HG02840 (cell line): ENCODE measurements around the gene ZDHHC19.
"Not testable (repeated sequence)": the region's sequence is repeated elsewhere in the genome, so short reads cannot be mapped to it uniquely, and the experiment has no call there.

Experiments
- ATAC-seq: cut with Tn5 transposase; IDR thresholded peaks from one replicate; pipeline ENCODE4 v1.9.1; 2021; ENCODE audit warnings: mild to moderate bottlenecking, moderate library complexity, moderate number of reproducible peaks; ENCODE audit not compliant: unreplicated experiment, low FRiP score

Gene ZDHHC19, protein sequence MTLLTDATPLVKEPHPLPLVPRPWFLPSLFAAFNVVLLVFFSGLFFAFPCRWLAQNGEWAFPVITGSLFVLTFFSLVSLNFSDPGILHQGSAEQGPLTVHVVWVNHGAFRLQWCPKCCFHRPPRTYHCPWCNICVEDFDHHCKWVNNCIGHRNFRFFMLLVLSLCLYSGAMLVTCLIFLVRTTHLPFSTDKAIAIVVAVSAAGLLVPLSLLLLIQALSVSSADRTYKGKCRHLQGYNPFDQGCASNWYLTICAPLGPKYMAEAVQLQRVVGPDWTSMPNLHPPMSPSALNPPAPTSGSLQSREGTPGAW

DNA sequence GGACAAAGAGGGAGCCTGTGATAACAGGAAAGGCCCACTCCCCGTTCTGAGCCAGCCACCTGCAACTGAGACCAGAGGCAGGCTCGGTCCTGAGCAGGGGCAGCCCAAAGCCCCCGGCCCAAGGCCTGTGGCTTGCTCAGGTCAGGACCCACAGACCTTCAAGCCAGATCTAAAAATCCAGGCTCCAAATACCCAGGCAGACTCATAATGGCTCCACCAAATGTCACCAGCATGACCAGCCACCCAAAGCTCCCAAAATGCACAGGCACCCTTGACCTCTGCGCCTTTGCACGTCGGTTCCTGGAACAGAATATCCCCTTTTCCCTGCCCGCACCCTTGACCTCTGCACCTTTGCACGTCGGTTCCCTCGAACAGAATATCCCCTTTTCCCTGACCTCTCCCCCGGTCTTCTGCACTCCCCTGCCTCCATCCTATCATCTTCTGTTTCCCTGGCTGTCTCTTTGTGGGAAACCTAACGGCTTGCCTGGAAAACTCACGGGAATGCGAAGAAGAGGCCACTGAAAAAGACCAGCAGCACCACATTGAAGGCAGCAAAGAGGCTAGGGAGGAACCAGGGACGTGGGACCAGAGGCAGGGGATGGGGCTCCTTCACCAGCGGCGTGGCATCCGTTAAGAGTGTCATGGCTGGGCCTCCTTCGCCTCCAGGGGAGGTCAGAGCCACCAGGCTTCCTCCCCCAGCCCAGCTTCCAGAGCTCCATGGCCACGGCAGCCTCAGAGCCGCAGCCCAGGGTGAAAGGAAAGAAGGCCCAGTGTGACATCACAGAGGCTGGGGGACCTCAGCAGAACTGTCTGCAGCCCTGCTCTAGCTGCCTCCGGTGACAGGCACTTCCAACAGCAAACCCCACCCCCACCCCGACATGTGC is at the start of gene ZDHHC19:
Gene ZDHHC19 (minus strand): TSS at position 728 of the 884 bp plus-strand sequence. CDS start 85 bp downstream, at position 643.
- ATAC-seq: no peak

DNA sequence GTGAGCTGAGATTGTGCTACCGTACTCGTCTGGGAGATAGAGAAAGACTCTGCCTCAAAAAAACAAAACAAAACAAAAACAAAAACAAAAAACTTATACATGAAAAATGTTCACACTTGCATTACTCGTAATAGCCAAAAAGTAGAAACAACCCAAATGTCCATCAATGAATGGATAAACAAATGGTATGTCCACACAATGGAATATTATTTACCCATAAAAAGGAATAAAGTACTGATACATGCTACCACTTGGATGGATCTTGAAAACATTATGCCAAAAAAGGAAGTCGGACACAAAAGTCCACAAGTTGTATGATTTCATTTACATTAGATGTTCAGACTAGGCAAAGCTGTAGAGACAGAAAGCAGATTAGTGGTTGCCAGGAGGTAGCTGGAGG is 49.6 kb upstream of the ZDHHC19 start:
- no peak for ATAC-seq

DNA sequence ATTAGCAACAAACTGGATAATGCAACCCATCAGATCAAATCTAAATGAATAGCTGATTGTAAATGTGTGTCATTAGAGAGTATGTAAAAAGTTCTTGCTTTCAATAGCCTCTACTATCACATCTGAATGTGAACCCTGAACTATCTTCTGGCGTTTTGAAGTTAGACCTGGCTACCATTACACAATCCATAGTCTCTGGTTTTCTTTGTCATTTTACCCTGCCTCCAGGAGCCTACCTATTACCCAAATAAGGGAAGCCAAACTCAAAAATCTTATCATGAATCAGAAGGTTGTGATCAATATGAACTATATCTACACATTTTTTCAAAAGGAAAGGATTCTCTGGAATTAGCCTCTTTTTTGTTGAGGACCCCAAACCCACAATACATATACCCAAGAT is 44.6 kb upstream of the ZDHHC19 start:
- no peak for ATAC-seq

DNA sequence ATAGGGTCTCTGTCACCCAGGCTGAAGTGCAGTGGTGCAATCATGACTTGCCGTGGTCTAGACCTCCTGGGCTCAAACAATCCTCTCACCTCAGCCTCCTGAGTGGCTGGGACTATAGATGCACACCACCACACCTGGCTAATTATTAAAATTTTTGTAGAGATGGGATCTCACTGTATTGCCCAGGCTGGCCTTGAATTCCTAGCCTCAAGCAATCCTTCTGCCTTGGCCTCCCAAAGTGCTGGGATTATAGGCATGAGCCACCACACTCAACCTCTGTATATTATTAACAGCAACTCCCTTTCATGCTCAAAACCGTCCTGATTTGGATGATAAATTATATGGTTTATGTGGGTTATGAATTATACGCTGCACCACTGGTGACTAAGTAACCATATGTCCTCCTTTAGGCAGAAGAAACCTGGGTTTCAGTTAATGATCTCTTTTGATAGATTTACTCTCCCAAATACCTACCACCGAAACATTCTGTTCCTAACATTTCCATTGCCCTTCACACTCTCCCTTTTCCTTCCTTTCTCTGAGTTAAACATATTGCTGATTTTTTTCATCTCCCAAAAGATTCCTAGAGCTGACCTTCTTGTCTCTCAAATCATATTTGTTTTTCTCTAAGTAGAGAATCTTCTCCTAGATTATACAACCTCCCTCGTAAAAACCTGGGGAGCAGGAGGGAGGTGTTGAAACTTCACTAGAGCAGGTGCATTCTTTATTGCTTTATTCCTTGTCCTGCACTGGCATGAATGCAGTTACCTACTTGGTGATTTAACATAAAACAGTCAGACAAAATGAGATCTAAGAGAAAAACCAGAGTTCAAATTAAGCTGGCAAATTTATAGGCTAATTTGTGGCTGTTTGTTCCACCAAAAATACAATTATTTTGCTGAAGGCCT is 43.4 kb upstream of the ZDHHC19 start:
- ATAC-seq: no peak

DNA sequence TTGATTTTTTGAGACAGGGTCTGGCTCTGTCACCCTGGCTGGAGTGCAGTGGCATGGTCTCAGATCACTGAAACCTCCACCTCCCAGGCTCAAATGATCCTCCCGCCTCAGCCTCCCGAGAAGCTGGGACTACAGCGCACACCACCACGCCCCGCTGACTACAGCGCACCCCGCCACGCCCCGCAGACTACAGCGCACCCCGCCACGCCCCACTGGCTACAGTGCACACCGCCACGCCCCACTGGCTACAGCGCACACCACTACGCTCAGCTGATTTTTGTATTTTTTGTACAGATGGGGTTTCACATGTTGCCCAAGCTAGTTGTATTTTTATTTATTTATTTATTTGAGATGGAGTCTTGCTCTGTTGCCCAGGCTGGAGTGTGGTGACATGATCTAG is 40.7 kb upstream of the ZDHHC19 start:
- no peak for ATAC-seq

DNA sequence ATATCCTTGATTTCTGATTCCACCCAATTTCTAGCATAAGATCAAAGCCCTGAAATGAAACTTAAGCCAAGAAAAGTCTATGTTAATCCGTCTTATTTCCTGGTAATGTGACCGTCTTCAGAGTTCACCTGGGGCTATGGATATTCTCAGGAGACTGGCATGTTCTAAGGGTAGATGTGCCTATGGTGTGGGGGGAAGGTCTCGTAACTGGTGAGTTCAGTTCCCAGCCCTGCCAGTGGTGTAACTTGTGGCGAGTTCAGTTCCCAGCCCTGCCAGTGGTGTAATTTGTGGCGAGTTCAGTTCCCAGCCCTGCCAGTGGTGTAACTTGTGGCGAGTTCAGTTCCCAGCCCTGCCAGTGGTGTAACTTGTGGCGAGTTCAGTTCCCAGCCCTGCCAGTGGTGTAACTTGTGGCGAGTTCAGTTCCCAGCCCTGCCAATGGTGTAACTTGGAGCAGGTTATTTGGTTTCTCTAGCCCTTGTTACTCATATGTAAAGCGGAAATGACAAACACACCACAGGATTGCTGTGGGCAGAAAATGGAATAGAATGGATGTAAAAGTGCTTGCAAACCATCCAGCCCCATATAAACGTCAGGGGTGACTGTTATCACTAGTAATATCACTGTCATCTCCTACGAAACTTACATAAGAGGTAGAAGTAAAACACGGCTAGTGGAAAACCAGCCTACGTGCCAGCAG is 35.6 kb upstream of the ZDHHC19 start:
- no peak for ATAC-seq

DNA sequence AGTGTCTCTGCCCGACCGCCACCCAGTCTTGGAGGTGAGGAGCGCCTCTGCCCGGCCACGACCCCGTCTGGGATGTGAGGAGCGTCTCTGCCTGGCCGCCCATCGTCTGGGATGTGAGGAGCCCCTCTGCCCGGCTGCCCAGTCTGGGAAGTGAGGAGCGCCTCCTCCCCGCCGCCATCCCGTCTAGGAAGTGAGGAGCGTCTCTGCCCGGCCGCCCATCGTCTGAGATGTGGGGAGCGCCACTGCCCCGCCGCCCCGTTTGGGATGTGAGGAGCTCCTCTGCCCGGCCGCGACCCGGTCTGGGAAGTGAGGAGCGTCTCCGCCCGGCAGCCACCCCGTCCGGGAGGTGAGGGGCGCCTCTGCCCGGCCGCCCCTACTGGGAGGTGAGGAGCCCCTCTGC is 33.0 kb upstream of the ZDHHC19 start:
- ATAC-seq: not testable (repeated sequence)

DNA sequence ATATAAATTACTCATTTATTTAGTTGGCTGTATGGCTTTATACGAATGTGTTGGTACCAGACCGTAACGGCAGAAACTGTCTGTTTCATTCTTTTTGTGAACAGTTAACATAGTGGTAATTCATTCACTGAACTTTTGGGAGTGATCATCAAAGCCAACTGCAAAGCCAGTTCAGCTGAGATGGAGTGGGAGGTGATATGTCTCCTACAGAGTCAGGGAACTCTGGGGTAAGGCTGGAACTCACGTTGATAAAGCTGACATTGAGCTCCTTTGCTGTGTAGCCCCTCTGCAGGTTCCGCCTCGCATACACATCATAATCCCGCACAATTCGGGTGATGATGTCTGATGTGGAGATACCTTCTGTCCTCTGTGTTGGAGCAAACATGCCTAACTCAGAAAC is 30.5 kb upstream of the ZDHHC19 start:
- no peak for ATAC-seq

DNA sequence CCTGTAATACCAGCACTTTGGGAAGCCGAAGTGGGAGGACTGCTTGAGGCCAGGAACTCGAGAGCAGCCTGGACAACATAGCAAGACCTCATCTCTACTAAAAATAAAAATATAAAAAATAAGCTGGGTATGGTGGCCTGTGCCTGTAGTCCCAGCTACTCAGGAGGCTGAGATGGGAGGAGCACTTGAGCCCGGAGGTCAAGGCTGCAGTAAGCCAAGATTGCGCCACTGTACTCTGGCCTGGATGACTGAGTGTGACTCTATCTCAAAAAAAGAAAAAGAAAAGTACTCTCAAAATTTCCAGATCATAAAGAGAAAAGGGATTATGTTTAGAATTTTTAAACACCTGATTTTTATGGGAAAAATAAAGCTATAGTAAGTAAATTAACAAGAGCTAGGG is 29.2 kb upstream of the ZDHHC19 start:
- ATAC-seq: no peak

DNA sequence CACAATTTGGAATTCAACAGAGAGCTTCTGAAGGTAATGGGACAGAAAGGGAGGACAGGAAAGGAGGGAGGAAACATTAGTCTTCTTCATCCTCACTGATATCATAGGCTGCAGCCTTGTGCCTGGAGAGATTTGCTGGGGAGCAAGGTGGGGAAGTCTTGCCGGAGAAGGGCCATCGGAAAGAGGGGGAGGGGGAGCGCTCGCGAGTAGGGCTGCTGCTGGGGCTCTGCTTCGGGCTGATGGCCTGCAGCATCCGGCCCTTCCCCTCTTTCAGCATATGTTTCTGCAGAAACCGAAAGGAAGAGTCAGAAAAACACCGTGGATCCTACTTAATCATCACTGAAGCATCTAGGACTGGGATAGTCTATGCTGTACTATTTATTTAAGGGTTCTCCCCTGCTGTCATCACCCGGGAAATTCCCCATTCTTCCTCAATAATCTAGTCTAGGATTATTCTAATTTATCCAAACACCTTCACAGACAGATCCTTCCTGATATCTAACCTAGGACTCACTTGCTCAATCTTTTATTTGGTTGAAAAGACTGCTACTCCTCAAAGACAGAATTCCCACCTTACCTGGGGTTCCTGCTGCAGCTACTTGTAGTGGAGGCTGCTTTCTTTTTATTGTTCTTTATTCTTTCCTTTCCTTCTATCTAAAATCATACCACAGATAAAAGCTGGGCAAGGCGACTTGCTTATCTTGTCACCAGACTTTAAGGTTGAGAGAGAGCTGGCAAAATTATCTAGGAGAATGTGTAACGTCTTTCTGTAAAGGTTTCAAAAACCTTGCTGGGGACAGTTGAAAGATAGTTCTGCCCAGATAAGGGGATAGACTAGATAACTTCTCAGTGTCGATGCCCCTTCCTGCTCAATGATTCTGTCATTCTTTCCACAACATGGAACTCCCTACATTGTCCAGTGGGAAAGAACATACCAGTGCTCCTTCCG is 27.7 kb upstream of the ZDHHC19 start:
- ATAC-seq: no peak

DNA sequence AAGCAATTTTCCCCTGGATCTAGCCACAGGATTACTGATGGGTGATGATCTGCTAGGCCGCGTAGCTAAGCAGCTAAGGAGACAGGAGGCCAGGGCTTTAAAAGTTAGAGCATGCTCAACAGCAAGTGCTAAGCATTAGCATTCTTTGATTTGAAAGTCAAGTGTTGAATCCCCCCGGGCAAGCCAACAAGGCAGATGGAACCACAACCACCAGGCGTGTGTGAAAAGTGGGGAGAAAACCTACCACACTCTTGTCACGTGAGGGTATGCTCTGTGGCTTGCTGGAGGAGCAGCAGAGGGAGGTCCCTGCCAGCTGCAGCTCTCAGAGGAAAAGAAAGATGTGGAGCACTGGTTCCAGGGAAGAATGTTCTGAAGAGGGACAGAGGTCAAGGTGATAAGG is 26.0 kb upstream of the ZDHHC19 start:
- no peak for ATAC-seq

DNA sequence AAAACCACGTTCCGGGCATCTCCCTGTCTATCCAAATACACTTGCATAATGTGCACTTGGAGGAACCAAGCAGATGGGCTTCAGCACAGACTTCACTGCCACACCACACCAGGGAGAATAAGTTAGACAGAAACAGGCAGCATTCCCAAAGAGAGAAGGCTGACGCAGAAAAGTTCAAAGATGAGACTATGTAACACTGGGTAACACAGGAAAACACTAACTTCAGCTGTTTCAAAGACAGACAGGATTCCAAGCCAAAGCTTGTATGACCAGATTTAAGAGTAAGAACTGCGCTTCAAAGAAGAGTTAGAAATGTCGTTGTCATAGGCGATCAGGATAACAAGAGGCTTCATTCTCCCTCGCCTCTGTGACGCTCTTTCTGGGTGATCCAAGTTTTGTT is 25.0 kb upstream of the ZDHHC19 start:
- no peak for ATAC-seq

DNA sequence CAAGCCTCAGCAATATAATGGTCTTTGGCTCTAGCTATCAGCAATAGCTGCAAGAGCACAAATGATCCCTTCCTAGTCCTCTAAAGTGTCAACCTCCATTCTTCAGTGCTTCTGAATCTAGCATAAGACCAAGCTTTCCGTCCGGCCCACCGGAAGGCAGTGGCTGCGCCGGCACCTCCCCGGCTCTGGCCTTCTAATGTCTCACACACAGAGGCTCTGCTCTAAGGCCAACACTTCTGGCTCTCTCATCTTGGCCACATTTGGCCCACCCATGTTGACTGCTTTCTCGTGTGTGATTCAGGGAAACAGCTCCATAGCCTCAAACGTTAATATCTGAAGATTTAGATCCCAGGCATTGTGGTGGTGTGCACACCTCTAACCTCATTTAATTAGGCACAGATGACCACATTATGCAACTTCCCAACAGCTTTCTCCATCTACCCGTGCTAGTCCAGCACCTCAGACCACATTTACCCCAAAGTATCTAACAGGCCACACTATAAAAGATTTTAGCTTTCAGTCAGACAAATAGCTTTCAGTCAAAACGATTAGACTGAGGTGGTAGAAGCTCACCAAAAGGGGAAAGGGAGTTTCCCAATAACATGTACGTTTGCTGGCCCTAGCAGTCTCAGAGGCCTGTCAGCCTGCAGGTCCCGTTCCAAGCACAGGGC is 24.4 kb upstream of the ZDHHC19 start:
- ATAC-seq: no peak

DNA sequence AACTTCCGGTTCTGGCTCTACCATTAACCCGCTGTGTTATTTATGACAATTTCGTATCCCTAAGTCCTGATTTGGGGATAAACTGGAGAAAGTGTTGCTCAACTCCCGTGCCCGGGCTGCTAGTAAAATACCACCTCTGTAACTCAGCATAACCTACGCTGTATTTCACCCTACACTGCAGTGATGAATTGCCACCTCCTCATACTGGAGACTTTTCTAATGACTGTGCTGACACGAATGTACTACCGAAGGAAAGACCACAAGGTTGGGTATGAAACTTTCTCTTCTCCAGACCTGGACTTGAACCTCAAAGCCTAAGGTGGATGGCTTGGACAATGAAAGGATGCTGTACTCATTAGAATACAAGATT is 21.7 kb upstream of the ZDHHC19 start:
- no peak for ATAC-seq

DNA sequence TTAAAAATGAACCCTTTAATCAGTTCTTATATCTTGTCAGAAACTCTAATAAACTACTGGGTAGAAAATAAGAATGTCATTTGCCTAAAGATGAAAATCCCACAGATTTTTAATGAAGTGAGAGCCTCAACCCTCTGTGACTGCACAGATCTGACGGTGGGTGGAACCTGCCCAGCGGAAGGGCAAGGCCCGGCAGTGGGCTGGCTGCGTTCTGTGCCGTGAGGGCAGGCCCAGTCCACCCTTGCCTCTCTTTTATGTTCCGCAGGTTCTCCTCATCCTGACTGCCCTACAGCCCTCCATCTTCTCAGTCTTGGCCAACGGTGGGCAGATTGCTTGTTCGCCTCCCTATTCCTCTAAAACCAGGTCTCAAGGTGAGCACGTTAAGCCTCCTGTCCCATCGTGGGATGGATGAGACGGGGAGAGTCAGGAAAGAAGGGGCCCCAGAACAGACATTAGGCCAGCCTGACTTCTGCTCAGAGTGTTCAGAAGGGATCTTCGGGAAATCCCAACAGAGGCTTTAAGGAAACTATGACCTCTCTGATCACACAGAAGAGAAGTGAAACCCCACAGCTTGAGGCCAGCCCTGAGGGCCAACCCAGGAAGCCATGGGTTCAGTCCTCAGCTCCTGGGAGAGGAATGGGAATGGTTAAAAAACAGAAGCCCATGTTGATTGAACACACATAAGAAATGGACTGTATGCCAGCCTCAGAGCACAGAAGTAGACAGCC is 21.1 kb upstream of the ZDHHC19 start:
- ATAC-seq: no peak

DNA sequence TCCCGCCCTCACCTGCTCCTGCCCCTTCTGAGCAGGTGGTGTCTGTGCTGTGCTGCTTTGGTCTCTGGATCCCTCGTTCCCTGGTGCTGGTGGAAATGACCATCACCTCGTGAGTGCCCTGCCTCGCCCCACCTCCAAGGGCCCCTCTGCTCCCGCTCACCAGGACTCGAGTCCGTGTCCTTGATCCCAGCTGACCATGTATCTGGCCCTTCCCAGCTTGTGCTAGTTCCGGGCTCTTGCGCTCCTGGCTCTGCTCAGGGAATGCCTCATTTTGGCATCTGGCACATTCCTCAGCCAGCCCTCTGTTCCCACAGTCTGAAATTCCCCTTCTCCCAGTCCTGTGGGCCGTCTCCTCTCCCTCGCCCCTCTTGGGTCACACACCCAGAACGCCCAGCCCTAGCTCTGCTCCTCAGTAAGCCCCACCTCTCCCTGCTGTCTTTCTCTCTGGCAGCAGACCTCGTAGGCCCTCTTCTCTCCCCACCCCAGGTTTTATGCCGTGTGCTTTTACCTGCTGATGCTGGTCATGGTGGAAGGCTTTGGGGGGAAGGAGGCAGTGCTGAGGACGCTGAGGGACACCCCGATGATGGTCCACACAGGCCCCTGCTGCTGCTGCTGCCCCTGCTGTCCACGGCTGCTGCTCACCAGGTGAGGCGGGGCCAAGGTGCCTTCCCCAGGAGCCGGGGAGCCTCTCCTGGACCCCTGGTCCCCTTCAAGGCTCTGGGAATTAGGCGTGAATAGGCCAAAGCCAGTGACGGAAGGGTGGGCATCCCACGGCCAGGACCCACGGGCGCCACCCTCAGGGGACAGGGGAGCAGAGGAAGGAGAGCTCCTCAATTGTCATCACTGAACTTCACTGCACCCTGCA is 16.7 kb upstream of the ZDHHC19 start:
- no peak for ATAC-seq

DNA sequence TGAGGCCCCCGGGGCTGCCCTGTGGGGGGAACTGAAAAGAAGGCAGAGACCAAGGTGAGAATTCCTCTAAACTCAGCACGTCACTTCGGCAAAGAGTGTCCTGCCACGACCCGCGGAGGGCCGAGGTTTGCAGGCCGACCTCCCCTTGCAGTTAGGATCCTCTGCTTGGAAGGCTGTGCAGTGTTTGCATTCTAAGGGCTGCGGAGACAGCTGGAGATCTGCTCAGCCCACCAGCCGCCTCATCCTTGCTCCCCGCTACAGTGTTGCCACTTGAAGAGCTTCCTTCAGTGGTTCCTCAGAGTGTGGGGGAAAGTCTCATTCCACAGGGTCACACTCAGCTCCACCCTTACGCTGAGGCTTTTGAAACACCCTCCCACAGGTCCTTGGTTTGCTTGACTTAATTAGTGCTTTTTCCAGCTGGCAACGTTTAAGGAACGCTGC is 15.9 kb upstream of the ZDHHC19 start:
- ATAC-seq: no peak
